HT1080 (cell line): ENCODE measurements around the gene TUBB4A. TPM values are rescaled to one million over a fixed set of nuclear protein-coding genes. Genes with fewer than 3 reads are reported as not detected.
"Not testable (repeated sequence)": the region's sequence is repeated elsewhere in the genome, so short reads cannot be mapped to it uniquely, and the experiment has no call there.

ENCODE experiments used
- DNase-seq: peaks from one replicate; pipeline ENCODE4 v3.0.0-alpha.2; 2015; ENCODE audit warnings: low read depth
- total RNA-seq: library from RNA; depleted of rRNA; stranded (reverse); fragments of >200 nt; shearing (Covaris generic); gene quantifications from 2 replicates; pipeline ENCODE4 v1.2.3, GENCODE V29; 2014

The TUBB4A gene
- total RNA-seq, 1 experiment from 2014 or later, result 1.9 TPM

- no peak for DNase-seq
Measured at GRCh38 chr19:6527893-6528543, 25.9 kb upstream of the TUBB4A start.

DNA sequence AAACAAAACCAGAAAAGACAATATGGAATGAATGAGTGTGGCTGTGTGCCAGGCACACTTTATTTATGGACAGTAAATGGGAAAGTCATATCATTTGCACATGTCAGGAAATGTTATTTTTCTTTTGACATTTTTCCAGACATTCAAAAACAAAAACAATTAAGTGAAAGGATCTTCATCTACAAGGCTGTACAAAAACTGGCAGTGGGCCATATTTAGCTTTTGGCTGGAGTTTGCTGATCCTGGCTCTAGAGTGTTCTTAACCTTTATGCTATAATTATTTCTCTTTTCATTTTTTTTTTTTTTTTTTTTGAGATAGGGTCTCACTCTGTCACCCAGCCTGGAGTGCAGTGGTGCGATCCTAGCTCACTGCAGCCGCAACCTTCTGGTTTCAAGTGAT, 22.2 kb upstream of the TUBB4A start:
- no peak for DNase-seq

DNA sequence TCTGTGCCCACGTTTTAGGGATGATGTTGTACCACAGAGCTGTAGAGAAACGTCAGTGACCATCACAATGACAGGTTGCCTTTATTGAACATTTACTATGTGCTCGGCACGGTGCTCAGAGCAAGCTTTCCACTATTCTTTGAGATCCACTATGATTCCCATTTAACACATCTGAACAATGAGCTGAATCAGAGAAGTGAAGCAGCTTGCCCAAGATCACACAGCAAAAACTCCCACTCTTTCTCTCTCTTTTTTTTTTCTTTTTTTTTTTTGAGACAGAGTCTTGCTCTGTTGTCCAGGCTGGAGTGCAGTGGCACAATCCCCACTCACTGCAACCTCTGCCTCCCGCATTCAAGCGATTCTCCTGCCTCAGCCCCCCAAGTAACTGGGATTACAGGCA, 20.6 kb upstream of the TUBB4A start:
- no peak for DNase-seq

DNA sequence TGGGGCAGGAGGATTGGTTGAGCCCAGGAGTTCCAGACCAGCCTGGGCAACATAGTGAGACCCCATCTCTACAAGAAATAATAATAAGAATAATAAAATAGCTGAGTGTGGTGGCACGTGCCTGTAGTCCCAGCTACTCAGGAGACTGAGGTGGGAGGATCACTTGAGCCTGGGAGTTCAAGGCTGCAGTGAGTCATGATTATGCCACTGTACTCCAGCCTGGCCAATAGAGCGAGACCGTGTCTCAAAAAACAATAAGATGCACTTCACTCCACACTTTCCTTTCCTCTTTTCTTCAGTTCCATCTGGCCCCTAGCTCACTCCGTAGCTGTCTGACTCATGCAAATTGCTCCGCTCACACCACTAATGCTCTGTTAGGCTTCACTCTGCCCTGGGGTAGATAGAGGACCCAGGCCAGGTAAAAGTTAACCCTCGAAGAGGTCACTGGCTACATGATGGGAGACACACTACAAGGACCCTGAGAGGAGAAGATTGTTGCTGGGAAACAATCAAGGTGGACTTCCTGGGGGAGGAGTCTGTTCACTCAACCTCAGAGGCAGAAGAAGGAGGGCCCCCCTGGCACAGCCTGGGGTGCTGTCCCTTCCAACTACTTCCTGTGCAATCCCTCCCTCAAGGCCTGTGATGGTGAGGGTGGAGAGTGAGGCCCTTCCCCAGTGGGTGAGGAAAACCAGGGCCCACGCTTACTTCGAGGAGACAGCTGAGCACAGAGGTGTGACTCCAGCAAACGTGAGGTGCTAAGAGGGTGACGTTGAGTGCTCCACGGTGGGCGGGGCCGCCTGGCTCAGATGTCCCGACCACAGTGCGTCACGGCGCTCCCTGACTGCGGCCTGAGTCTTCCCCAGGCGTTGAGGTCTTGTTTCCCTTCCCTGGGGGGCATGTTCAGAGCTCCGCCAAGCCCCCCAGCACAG, 19.9 kb upstream of the TUBB4A start:
- DNase-seq, result peak; percentile 66

- peak; percentile 80 for DNase-seq
Measured at GRCh38 chr19:6519289-6519688, 17.2 kb upstream of the TUBB4A start.

DNA sequence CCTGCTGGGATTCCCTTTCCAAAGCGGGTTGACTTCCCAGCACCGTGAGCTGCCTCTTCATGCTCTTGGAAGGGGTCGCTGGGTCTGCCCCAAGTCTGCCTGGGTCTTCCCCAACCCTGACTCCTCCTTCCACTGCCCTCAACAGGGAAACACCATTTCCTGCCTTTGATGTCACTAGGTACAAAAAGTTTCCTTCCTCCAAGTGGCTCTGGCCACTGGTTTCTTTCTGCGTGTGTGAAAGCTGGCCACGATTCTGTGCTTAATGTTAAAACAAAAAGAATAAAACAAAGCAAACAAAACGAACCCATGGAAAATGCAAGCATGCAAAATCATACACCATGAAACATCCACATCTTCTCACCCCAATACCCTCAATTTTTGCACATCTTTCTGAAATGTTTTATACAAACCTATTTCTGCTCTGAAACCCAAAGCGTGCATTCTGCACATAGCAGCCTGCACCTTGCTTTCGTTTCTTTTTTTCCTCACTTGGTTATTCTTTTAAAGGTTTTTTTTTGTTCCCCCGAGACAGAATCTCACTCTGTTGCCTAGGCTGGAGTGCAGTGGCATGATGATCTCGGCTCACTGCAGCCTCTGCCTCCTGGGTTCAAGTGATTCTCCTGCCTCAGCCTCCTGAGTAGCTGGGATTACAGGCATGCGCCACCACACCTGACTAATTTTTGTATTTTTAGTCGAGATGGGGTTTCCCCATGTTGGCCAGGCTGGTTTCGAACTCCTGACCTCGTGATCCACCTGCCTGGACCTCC, 16.2 kb upstream of the TUBB4A start:
- no peak for DNase-seq

DNA sequence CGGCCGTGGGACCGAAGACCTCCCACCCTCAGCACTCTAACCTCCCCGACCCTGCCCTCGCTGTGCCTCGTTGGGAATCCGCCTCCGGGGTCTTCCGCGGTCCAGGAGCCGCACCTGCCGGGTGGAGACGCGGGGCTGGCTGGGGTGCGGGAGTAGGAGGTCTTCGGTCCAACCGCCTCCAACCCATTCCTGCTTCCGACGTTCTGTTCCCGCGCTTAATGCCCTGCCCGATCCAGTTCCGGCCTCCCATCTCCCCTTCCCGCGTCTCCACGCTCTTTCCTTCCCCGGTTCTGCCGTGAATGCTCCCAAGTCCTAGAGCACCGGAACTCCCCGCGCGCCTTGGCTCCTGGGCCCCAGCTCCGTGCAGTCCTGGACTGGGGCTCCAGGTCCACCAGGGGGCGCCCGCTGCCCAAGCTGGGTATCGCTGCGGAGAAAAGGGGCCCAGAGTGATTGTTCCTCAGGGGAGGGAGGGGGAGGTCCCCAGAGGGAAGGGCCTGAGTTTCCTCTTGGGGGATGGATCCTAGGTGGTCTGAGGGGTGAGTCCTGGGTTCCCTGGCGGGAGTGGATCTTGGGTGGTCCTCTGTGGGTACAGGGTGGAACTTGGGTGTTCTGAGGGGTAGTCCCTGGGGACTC, 14.7 kb upstream of the TUBB4A start:
- DNase-seq, result peak; percentile 73

- peak; percentile 83 for DNase-seq
Measured at GRCh38 chr19:6516018-6516658, 14.0 kb upstream of the TUBB4A start.

- no peak for DNase-seq
Measured at GRCh38 chr19:6514926-6515544, 12.9 kb upstream of the TUBB4A start.

DNA sequence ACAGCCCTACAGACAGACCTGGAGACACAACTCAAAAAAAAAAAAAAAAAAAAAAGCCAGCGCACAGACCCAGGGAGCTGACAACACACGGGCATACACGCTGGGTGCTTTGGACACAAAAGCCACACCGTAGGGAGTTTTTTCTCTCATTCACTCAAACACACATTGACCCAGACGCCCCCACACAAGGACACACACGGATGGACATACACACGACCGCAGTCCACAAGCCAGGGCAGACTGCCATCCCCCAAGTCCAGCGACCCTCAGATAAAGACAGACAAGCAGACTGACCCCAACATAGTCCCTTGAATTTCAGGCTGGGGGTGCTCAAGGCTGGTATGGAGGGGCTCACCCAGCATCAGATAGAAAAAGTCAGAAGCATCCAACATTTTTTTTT, 12.0 kb upstream of the TUBB4A start:
- no peak for DNase-seq

- no peak for DNase-seq
Measured at GRCh38 chr19:6510618-6511017, 8.5 kb upstream of the TUBB4A start.

DNA sequence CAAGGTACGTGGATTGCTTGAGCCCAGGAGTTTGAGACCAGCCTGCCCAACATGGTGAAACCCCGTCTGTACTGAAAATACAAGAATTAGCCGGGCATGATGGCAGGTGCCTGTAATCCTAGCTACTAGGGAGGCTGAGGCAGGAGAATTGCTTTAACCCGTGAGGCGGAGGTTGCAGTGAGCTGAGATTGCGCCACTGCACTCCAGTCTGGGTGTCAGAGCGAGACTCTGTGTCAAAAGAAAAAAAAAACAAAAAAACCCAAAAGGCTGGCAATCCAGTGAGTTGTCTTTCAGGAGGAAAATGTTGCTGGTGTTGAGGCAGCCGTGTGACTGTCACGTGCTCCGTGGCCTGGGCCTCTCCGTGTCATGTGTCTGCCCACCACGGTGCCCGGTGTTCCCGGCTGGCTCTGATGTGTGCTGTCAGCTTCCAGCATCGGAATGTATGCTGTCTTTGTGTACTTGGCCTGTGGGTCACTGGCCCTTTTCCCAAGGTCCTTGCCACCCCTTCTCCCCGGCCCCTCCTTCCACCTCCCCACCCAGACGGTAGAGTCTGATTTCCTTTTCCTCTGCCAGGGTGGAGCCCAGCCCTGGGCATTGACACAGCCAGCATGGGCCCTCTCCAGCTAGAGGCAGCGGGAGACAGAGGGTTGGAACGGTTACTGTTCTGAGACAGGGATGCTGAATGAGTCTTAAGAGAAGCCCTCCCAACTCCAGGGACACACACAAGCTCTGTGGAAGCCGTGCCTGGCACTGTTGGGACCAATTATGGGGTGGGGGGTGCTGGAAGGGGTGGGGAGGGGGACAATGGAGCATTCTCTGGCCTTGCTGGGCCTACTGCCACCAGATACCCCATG, 7.2 kb upstream of the TUBB4A start:
- no peak for DNase-seq

- DNase-seq, result not testable (repeated sequence)
Measured at GRCh38 chr19:6508028-6508771, 6.1 kb upstream of the TUBB4A start.

GRCh38 chr19:6503407-6504201, 1.5 kb upstream of the TUBB4A start:
- no peak for DNase-seq

- no peak for DNase-seq
Measured at GRCh38 chr19:6500837-6501739, 1.0 kb downstream of the TUBB4A start.

DNA sequence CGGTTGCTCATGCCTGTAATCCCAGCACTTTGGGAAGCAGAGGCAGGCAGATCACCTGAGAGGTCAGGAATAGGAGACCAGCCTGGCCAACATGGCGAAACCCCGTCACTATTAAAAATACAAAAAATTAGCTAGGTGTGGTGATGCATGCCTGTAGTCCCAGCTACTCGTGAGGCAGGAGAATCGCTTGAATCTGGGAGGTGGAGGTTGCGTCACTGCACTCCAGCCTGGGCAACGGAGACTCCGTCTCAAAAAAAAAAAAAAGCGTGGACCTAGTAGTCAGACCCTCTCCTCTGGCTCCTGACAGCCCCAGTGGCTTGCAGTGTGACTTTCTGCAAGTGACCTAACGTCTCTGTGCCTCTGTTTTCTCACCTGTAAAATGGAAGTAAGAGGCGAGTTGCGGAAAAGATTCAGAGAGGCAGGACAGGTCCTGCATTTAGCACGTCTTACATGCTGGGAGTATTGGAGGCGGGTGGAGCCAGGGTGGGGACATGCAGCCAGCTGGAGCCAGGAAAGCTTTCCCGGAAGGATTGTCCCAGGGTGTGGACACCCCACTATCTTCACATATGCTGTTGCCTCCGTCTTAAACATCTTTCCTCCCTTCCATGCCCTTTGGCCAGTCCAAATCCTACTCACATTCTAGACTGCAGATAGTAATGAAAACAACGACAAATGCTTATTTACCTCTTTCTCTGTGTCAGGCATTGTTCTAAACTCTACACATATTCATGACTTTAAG, 2.9 kb downstream of the TUBB4A start:
- DNase-seq, result no peak
